Right lobe of liver (tissue), 6 donors: Measurements from ENCODE around the gene RPS23. TPM values are rescaled to one million over a fixed set of nuclear protein-coding genes. Genes with fewer than 3 reads are reported as not detected.

Experiments used
- ATAC-seq, 4 donors: fragments of 200-7000 bp; cut with Tn5 transposase; one replicate each; pipeline ENCODE4 v1.9.1; 2020; ENCODE audit warnings: mild to moderate bottlenecking in 4 of 4, moderate library complexity in 4 of 4
- DNase-seq, 3 donors: peaks; one replicate each; pipeline ENCODE4 v3.0.0-alpha.2; 2020
- H3K27ac ChIP-seq, 3 donors: fragments of 200-600 bp; one replicate each; pipeline ENCODE4 v1.8.0; 2022
- H3K27me3 ChIP-seq, 2 donors: fragments of 200-600 bp; one replicate each; pipeline ENCODE4 v1.8.0; 2022
- H3K36me3 ChIP-seq, 4 donors: fragments of 200-600 bp; sonication (generic) in 1 of 4; one replicate each; pipeline versions ENCODE4 v1.5.1 to v1.8.0; 2017 to 2022; ENCODE audit warnings: control low read depth in 1 of 4
- H3K4me1 ChIP-seq, 4 donors: fragments of 200-600 bp; sonication (generic) in 1 of 4; one replicate each; pipeline versions ENCODE4 v1.5.1 to v1.8.0; 2017 to 2022; ENCODE audit warnings: control low read depth in 1 of 4
- H3K4me3 ChIP-seq, 3 donors: fragments of 200-600 bp; one replicate each; pipeline ENCODE4 v1.8.0; 2022
- H3K9me3 ChIP-seq, 4 donors: fragments of 200-600 bp; sonication (generic) in 1 of 4; one replicate each; pipeline versions ENCODE4 v1.5.1 to v1.8.0; 2017 to 2022; ENCODE audit warnings: control low read depth in 1 of 4
- POLR2A ChIP-seq: fragments of 450-650 bp; IDR thresholded peaks from one replicate; pipeline ENCODE4 v1.6.1; 2017; ENCODE audit warnings: antibody characterized with exemption, mild to moderate bottlenecking
- WGBS: methylation state at CpG from one replicate; pipeline ENCODE4 v1.1.6; 2018; ENCODE audit warnings: low coverage, low lambda C conversion rate; ENCODE audit not compliant: insufficient coverage; ENCODE audit errors: missing lambda C conversion rate; 5-methylcytosine and 5-hydroxymethylcytosine counted together
- intact Hi-C, 2 donors: fragments of 100-400 bp; cut with DNase I; formaldehyde crosslinking; loops; one replicate each; pipeline versions ENCODE4 v1.11.2 to v1.14.1; 2022
- long read RNA-seq: library from polyadenylated mRNA; unstranded; transcript quantifications from one replicate; pipeline ENCODE4 v2.0.0, GENCODE V29; 2019
- total RNA-seq, 6 experiments: library from RNA; depleted of rRNA in 2 of 6; stranded (reverse); fragments of >200 nt in 2 of 6; fragmentation: NEBNext Ultra II Directional in 3 of 6; extraction: Animal tissue kit (Norgen Biotek cat#: 25700) in 3 of 6; gene quantifications; one replicate each; pipeline versions ENCODE4 v1.1.0 to v1.2.4, GENCODE V29; 2016 to 2023
- TF ChIP-seq, protein P1 (sequence below), 4 donors: fragments of 200-600 bp in 3 of 4; fragments of 450-650 bp in 1 of 4; IDR thresholded peaks; one replicate each; pipeline versions ENCODE4 v1.5.1 to v1.8.0; 2016 to 2022; ENCODE audit warnings: antibody characterized with exemption in 4 of 4, mild to moderate bottlenecking in 2 of 4
- donor health status: DM: no; HTN: yes; CAD: no.
- donor health status: DM: no; HTN: no; CAD: no.
- donor health status: DM: no; HTN: no; CAD: no.
- donor health status: DM: no; HTN: yes; CAD: no.
- donor health status: DM: no; HTN: yes; CAD: no.

The RPS23 gene
- total RNA-seq = 100 to 1,000 TPM; 529 to 716 (median 601) TPM
- long read RNA-seq, transcript RPS23-203 (3 exons, 576 nt) = minor isoform, 33 of 279 reads
- long read RNA-seq, transcript RPS23-201 (4 exons, 3,437 nt) = major isoform, 241 of 279 reads
- long read RNA-seq, partial matches to known transcripts = 0 of 279 reads
- long read RNA-seq, other reads (novel, unspliced or antisense) = 5 of 279 reads

GRCh38 chr5:82277987-82278710, at the start of gene RPS23:
Gene RPS23 (minus strand): TSS chr5:82278354. CDS start chr5:82278323, 31 bp downstream.
- under 1% methylated on average over 23 of the region's 60 CpGs for WGBS
- ATAC-seq (peak; percentile 96 to 98 (median 97)), DNase-seq (peak; percentile 89 to 92 (median 90))

DNA sequence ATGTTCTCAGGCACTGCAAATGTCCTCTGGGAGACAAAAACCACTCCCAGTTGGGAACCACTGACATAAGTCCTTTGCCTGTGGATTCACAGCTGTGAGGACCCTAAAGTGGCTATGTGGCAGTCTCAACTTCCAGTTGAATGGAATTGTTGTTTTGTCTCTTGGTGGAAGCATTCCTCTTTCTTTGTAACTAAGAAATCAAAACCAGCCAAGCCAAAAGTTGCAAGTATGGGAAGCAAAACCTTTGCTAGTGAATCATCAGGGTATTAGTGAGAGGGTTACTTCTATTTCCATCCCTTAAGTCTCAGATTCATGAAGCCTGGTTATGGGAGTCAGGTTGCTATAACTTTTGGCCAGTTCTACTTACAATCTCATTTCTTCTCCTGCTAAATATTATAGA, 49.8 kb upstream of the RPS23 start:
- Histone ChIP-seq H3K36me3 (no peaks in the 10 kb centered on the region), H3K9me3 (no peaks in the 10 kb centered on the region), H3K27me3 (no peaks in the 10 kb centered on the region), H3K4me3 (no peak overlapping the region), H3K27ac (no peak overlapping the region), H3K4me1 (no peaks in the 10 kb centered on the region)
- intact Hi-C loops = no loop called here
- TF ChIP-seq, protein P1, sequence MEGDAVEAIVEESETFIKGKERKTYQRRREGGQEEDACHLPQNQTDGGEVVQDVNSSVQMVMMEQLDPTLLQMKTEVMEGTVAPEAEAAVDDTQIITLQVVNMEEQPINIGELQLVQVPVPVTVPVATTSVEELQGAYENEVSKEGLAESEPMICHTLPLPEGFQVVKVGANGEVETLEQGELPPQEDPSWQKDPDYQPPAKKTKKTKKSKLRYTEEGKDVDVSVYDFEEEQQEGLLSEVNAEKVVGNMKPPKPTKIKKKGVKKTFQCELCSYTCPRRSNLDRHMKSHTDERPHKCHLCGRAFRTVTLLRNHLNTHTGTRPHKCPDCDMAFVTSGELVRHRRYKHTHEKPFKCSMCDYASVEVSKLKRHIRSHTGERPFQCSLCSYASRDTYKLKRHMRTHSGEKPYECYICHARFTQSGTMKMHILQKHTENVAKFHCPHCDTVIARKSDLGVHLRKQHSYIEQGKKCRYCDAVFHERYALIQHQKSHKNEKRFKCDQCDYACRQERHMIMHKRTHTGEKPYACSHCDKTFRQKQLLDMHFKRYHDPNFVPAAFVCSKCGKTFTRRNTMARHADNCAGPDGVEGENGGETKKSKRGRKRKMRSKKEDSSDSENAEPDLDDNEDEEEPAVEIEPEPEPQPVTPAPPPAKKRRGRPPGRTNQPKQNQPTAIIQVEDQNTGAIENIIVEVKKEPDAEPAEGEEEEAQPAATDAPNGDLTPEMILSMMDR (IDR thresholded peaks at IDR 0.05) = no peak
- no peak for TF ChIP-seq POLR2A
- ATAC-seq = no peak
- no peak for DNase-seq

More at GRCh38 chr5:82277987-82278710, at the start of gene RPS23:
- Histone ChIP-seq H3K9me3 (no peaks in the 10 kb centered on the region), H3K4me1 (peaks cover 0 to 17% (median 0%) of the 10 kb centered on the region in 4 donors), H3K36me3 (peaks cover 12 to 28% (median 18%) of the 10 kb centered on the region in 4 donors), H3K27me3 (no peaks in the 10 kb centered on the region), H3K4me3 (peak within 1 kb of the TSS; percentile 85 to 98 (median 89)), H3K27ac (peak within 1 kb of the TSS; percentile 76 to 93 (median 85))
- TF ChIP-seq, protein P1 (IDR thresholded peaks at IDR 0.05) = no peak
- TF ChIP-seq POLR2A = peak; percentile 88
- intact Hi-C loops = no loop called here

DNA sequence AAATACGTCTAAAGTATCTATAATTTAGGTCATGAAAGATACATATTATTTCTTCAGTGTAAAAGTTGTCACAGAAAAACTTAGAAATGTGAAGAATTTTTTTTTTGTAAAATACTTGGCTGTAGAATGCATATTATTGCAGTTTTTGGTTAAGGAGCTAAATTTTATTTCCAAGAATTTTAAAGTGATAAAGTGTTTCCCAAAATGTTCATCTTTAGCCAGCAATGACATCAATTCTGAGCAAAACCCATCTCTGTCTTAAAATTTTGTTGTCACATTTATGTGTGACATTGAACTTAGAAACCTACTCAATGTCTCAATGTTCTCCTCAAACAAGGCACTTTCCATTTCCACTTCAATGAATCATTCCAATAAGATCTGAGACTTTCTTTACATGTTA, 47.8 kb upstream of the RPS23 start:
- ATAC-seq (no peak), DNase-seq (no peak)
- H3K27ac ChIP-seq = no peak overlapping the region
- intact Hi-C loops = no loop called here
- H3K4me1 ChIP-seq = no peaks in the 10 kb centered on the region
- TF ChIP-seq, protein P1 (IDR thresholded peaks at IDR 0.05) = no peak
- TF ChIP-seq POLR2A = no peak
- WGBS = 71% methylated on average over 1 of the region's 1 CpG
- no peaks in the 10 kb centered on the region for H3K27me3 ChIP-seq
- no peak overlapping the region for H3K4me3 ChIP-seq
- H3K36me3 ChIP-seq = no peaks in the 10 kb centered on the region
- no peaks in the 10 kb centered on the region for H3K9me3 ChIP-seq

DNA sequence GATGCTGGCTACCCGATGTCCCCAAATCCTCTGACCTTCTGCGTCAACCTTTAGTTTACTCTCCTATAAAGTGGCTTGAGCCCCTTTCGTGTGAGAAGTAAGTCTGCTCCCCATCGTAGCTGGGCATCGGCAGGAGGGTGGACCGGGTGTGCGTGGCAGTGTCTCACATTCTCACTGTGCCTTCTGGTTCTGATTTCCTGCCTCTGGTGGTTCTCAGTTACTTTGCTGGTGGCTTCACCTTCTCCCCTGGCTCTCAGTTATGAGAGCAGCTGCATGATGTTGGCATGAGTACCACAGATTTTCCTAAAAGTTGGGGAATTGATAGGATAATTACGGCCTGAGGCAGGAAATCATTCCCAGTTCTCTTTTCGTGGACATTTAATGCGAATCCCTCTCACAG, 47.0 kb upstream of the RPS23 start:
- no peaks in the 10 kb centered on the region for H3K4me1 ChIP-seq
- intact Hi-C loops = no loop called here
- no peaks in the 10 kb centered on the region for H3K9me3 ChIP-seq
- 83% methylated on average over 6 of the region's 10 CpGs for WGBS
- DNase-seq (no peak), ATAC-seq (no peak)
- TF ChIP-seq, protein P1 (IDR thresholded peaks at IDR 0.05) = no peak
- no peak for TF ChIP-seq POLR2A
- H3K27me3 ChIP-seq = no peaks in the 10 kb centered on the region
- no peak overlapping the region for H3K27ac ChIP-seq
- no peak overlapping the region for H3K4me3 ChIP-seq
- H3K36me3 ChIP-seq = no peaks in the 10 kb centered on the region
